Measurements from ENCODE around the gene PLEKHO2. TPM values are rescaled to one million over a fixed set of nuclear protein-coding genes. Genes with fewer than 3 reads are reported as not detected.

The PLEKHO2 gene
- total and polyA plus RNA-seq, 2 of the 13 experiments (the other 11 are each of a cell fraction or from before 2014, with no cell fraction given): 3.8 to 4.8 TPM

DNA sequence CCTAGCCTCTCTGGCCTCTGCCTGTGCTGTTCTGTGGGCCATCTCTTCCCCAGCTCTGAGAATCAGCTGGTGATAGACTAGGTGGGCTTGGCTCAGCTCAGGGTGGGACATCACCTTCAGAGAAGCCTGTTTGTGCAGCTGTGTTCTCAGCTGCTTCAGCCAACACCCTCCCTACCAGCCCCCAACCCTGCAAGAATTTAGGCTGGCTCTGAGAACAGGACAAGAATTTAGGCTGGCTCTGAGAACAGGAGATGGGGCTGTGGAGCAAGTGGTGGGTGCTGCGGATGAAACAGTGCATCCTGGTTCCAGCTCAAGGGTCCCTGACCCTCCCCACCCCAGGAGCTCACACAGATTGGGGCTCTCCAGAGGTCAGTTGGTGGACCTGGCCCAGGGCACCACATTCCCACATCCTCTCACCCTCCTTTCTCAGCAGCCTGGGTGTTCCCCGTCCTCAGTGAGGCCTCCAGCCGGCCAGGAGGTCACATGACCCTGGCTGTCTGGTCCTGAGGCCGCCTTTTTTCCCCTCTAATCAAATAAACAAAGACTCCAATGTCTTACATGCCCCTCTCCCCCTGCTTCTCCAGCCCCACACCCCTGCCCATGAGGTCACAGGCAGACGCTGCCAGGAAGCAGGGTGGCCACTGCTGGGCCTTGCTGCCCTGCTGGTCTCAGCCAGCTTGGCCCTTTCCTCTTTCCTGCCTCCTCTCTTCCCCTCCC lies 14.9 kb downstream of the PLEKHO2 start:
- intact Hi-C loops (cut with micrococcal nuclease; ENCODE audit: unreplicated experiment): no loop called here
- in situ Hi-C loops (cut with HindIII; ENCODE audit: extremely low pct_ligation_motif_present, low pct_unique_long_range_greater_than_20kb): no loop called here
- Histone ChIP-seq H3K4me3 (replicated peaks in 1 of 3; ENCODE audit: insufficient read depth in 1 of 3, low read depth in 2 of 3, low read length in 3 of 3) (no peak overlapping the region), H3K79me2 (ENCODE audit: insufficient read depth, low read length) (no peaks in the 10 kb centered on the region), H3K9ac (ENCODE audit: insufficient read depth, low read depth, low read length) (peak overlapping the region; percentile 45; the same call in 1 of the 2 replicates), H3K9me3 (ENCODE audit: low read length) (no peaks in the 10 kb centered on the region), H3K4me1 (ENCODE audit: insufficient read depth, low read length) (peaks cover 17% of the 10 kb centered on the region), H3K27ac (ENCODE audit: extremely low read length, insufficient read depth, low read length) (peak overlapping the region; percentile 56), H3K27me3 (ENCODE audit: control insufficient read depth in 1 of 2, insufficient read depth in 2 of 2, low read length in 2 of 2) (no peaks in the 10 kb centered on the region), H2AFZ (ENCODE audit: low read length) (no peak overlapping the region), H3K4me2 (ENCODE audit: low read depth, low read length) (peak overlapping the region; percentile 18), H3K36me3 (replicated peaks in 1 of 2; ENCODE audit: control insufficient read depth in 1 of 2, insufficient read depth in 2 of 2, low read length in 2 of 2) (peaks cover 14 to 32% of the 10 kb centered on the region in 2 experiments; a peak in 4 of 5 replicates), H4K20me1 (ENCODE audit: insufficient read depth, low read length) (no peaks in the 10 kb centered on the region)
- ATAC-seq (peak; percentile 70), DNase-seq (ENCODE audit: low spot score) (peak; percentile 78), FAIRE-seq (no peak)
- CTCF ChIA-PET (ENCODE audit: low intra/inter-chr PET ratio, low total read pairs): no interaction called here
- POLR2A ChIA-PET: interaction anchor here (0.8 to 1.5 kb wide), 4 partner anchors 14 to 38 kb away, joined by 3 to 4 read pairs (median 4); partner anchors contain the start of gene PLEKHO2
- WGBS (ENCODE audit: low lambda C conversion rate): 33% methylated on average over 5 of the region's 5 CpGs
- BruUV-seq (replicated peaks): no TSS peak
- TF ChIP-seq MEF2D (CRISPR knock-in tag; IDR thresholded peaks at IDR 0.05): no peak
- no peak for TF ChIP-seq NONO (IDR thresholded peaks at IDR 0.05)
- TF ChIP-seq NONO (CRISPR knock-in tag; conservative IDR thresholded peaks at IDR 0.05): 0 out of 2 replicates have a peak, but pooled peaks have one; percentile 25
- TF ChIP-seq, protein P1, sequence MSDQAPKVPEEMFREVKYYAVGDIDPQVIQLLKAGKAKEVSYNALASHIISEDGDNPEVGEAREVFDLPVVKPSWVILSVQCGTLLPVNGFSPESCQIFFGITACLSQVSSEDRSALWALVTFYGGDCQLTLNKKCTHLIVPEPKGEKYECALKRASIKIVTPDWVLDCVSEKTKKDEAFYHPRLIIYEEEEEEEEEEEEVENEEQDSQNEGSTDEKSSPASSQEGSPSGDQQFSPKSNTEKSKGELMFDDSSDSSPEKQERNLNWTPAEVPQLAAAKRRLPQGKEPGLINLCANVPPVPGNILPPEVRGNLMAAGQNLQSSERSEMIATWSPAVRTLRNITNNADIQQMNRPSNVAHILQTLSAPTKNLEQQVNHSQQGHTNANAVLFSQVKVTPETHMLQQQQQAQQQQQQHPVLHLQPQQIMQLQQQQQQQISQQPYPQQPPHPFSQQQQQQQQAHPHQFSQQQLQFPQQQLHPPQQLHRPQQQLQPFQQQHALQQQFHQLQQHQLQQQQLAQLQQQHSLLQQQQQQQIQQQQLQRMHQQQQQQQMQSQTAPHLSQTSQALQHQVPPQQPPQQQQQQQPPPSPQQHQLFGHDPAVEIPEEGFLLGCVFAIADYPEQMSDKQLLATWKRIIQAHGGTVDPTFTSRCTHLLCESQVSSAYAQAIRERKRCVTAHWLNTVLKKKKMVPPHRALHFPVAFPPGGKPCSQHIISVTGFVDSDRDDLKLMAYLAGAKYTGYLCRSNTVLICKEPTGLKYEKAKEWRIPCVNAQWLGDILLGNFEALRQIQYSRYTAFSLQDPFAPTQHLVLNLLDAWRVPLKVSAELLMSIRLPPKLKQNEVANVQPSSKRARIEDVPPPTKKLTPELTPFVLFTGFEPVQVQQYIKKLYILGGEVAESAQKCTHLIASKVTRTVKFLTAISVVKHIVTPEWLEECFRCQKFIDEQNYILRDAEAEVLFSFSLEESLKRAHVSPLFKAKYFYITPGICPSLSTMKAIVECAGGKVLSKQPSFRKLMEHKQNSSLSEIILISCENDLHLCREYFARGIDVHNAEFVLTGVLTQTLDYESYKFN (CRISPR knock-in tag; conservative IDR thresholded peaks at IDR 0.05): peak; percentile 47
- peak; percentile 54; the same call in 1 of the 2 replicates for TF ChIP-seq FOXK1 (CRISPR knock-in tag; IDR thresholded peaks at IDR 0.05; ENCODE audit: borderline replicate concordance, low read depth)
- TF ChIP-seq ZNF510 (CRISPR knock-in tag; IDR thresholded peaks at IDR 0.05; ENCODE audit: low read depth): no peak
- TF ChIP-seq ETV5 (CRISPR knock-in tag; IDR thresholded peaks at IDR 0.05; ENCODE audit: borderline replicate concordance): peak; percentile 21; the same call in 1 of the 2 replicates
- TF ChIP-seq ZNF557 (CRISPR knock-in tag; IDR thresholded peaks at IDR 0.05): no peak
- no peak for TF ChIP-seq ZSCAN29 (CRISPR knock-in tag; conservative IDR thresholded peaks at IDR 0.05)
- 0 out of 2 replicates have a peak, but pooled peaks have one; percentile 41 for TF ChIP-seq ELF3 (CRISPR knock-in tag; IDR thresholded peaks at IDR 0.05)
- TF ChIP-seq SALL1 (CRISPR knock-in tag; IDR thresholded peaks at IDR 0.05): peak; percentile 29; the same call in 1 of the 2 replicates
- TF ChIP-seq, protein P2, sequence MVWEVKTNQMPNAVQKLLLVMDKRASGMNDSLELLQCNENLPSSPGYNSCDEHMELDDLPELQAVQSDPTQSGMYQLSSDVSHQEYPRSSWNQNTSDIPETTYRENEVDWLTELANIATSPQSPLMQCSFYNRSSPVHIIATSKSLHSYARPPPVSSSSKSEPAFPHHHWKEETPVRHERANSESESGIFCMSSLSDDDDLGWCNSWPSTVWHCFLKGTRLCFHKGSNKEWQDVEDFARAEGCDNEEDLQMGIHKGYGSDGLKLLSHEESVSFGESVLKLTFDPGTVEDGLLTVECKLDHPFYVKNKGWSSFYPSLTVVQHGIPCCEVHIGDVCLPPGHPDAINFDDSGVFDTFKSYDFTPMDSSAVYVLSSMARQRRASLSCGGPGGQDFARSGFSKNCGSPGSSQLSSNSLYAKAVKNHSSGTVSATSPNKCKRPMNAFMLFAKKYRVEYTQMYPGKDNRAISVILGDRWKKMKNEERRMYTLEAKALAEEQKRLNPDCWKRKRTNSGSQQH (CRISPR knock-in tag; IDR thresholded peaks at IDR 0.05; ENCODE audit: low read depth): 0 out of 2 replicates have a peak, but pooled peaks have one; percentile 31
- no peak for TF ChIP-seq ATF7 (IDR thresholded peaks at IDR 0.05)
- peak; percentile 43; the same call in 1 of the 2 replicates for TF ChIP-seq ATF7 (CRISPR knock-in tag; IDR thresholded peaks at IDR 0.05)
- 0 out of 2 replicates have a peak, but pooled peaks have one; percentile 29 for TF ChIP-seq THAP11 (CRISPR knock-in tag; IDR thresholded peaks at IDR 0.05)
- TF ChIP-seq, protein P3, sequence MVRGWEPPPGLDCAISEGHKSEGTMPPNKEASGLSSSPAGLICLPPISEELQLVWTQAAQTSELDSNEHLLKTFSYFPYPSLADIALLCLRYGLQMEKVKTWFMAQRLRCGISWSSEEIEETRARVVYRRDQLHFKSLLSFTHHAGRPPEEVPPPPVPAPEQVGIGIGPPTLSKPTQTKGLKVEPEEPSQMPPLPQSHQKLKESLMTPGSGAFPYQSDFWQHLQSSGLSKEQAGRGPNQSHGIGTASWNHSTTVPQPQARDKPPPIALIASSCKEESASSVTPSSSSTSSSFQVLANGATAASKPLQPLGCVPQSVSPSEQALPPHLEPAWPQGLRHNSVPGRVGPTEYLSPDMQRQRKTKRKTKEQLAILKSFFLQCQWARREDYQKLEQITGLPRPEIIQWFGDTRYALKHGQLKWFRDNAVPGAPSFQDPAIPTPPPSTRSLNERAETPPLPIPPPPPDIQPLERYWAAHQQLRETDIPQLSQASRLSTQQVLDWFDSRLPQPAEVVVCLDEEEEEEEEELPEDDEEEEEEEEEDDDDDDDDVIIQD (CRISPR knock-in tag; IDR thresholded peaks at IDR 0.05; ENCODE audit: low read depth): no peak
- TF ChIP-seq ZFX (CRISPR knock-in tag; IDR thresholded peaks at IDR 0.05; ENCODE audit: low read depth): peak; percentile 55; the same call in 1 of the 2 replicates
- peak; percentile 17; the same call in 1 of the 2 replicates for TF ChIP-seq NR2F6 (IDR thresholded peaks at IDR 0.05)
- TF ChIP-seq NR2F6 (CRISPR knock-in tag; IDR thresholded peaks at IDR 0.05): peak; percentile 24; the same call in 1 of the 2 replicates
